Stimulated activated CD4-positive, alpha-beta T cell treated with anti-CD3 and anti-CD28 coated beads, Interleukin-1b, Interleukin-23, amount 100 ng/mL, for 4 hours (primary cell): ENCODE results near the gene FBXL4.

Source experiments
- DNase-seq, 2 donors: peaks; one replicate each; pipeline ENCODE4 v3.0.0-alpha.2; 2020; ENCODE audit warnings: low read depth in 2 of 2

The FBXL4 gene

DNA sequence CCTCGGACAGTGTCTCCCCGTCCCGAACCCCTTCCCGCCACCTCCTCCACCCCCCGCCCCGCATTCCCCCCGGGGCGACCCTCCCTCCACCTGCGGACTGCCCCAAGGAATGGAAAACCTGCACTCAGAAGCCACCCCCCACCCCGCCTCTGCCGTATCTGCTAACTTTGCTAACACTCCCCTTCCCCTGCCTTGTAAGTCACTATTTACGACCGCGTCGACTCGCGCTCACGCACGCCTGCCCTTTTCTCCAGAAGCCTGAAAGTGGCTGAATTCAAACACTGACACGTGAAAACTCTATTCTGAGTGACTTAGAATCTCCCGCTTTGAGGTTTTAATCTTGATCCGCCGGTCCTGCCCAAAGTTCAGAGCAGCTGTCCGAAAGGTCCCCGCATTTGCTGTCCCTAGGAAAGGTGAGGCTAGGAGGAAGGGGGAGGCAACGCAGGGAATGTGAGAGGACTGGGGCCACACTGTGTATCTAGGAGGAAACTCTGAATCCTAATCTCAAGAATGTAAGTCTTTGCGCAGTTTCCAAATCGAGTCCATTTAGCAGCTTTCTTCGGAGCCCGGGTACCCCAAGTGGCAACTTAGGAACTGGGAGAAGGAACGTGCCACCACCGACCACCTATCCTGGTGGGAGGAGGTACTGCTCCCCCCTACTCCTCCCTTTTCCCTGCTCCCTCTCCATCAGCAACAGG is 122.7 kb downstream of the FBXL4 start:
- no peak for DNase-seq

DNA sequence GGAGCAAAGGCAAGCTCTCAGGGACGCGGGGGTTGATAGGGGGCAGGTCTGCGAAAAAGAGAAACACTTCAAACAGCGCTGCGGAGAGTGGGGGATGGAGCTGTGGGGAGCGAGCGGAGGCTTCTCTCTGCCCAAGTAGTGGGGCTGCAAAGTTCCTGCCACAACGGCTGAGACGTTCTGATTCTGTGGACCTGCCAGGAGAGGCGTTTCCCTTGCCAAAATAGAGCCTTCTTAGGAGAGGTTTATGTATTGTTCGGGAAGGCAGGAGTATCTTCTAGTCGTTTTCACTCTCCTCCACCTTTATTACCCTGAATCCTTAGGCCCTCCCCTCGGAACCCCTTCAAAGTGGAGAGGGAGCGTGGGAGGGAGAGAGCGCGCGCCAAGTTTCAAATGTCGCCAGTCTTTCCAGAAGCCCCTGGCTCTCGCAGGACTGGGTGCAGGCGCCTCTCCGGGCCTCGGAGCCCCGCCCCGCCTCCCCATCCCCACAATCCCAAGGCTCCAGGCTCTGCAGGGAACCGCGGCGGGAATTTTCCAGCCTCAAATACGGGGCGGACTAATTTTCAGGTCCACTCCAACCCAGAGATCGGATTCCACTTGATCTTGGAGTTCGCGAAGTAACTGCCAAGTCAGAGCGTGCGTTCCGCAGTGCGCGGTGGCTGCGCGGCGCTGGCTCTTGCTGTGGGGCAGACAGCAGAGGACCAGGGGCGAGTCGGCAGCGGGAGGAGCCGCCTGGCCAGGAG is 123.4 kb downstream of the FBXL4 start:
- no peak for DNase-seq

- no peak for DNase-seq
Observed at GRCh38 chr6:98823428-98824161, 124.2 kb downstream of the FBXL4 start.

- no peak for DNase-seq
Observed at GRCh38 chr6:98821756-98822405, 125.9 kb downstream of the FBXL4 start.
